ENCODE results near the gene ZEB2.

DNA sequence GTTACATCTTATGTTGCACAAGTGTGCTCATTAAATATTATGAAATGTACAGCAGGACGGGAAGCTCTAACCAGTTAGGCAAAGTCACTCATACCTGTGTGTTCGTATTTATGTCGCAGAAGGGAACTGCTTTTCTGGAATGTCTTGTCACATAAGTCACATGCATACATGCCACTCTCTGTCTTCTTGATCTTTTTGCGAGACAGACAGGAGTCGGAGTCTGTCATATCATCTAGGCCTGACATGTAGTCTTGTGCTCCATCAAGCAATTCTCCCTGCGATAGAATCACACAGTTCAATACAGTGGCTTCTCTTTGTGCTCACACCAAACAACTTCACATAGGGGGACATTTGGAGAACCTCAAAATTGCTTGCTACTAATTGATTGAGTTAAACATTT lies 123.6 kb downstream of the ZEB2 start:
- TF ChIP-seq, protein P1, sequence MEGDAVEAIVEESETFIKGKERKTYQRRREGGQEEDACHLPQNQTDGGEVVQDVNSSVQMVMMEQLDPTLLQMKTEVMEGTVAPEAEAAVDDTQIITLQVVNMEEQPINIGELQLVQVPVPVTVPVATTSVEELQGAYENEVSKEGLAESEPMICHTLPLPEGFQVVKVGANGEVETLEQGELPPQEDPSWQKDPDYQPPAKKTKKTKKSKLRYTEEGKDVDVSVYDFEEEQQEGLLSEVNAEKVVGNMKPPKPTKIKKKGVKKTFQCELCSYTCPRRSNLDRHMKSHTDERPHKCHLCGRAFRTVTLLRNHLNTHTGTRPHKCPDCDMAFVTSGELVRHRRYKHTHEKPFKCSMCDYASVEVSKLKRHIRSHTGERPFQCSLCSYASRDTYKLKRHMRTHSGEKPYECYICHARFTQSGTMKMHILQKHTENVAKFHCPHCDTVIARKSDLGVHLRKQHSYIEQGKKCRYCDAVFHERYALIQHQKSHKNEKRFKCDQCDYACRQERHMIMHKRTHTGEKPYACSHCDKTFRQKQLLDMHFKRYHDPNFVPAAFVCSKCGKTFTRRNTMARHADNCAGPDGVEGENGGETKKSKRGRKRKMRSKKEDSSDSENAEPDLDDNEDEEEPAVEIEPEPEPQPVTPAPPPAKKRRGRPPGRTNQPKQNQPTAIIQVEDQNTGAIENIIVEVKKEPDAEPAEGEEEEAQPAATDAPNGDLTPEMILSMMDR (IDR thresholded peaks at IDR 0.05), result no peak
- TF ChIP-seq POLR2A (IDR thresholded peaks at IDR 0.05), result no peak

Measured in ovary (tissue), 3 donors.